ENCODE measurements around the gene TESK2. TPM values are rescaled to one million over a fixed set of nuclear protein-coding genes. Genes with fewer than 3 reads are reported as not detected.

The TESK2 gene, protein sequence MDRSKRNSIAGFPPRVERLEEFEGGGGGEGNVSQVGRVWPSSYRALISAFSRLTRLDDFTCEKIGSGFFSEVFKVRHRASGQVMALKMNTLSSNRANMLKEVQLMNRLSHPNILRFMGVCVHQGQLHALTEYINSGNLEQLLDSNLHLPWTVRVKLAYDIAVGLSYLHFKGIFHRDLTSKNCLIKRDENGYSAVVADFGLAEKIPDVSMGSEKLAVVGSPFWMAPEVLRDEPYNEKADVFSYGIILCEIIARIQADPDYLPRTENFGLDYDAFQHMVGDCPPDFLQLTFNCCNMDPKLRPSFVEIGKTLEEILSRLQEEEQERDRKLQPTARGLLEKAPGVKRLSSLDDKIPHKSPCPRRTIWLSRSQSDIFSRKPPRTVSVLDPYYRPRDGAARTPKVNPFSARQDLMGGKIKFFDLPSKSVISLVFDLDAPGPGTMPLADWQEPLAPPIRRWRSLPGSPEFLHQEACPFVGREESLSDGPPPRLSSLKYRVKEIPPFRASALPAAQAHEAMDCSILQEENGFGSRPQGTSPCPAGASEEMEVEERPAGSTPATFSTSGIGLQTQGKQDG
- total RNA-seq: 2.3 and 2.5 TPM in 2 replicates

DNA sequence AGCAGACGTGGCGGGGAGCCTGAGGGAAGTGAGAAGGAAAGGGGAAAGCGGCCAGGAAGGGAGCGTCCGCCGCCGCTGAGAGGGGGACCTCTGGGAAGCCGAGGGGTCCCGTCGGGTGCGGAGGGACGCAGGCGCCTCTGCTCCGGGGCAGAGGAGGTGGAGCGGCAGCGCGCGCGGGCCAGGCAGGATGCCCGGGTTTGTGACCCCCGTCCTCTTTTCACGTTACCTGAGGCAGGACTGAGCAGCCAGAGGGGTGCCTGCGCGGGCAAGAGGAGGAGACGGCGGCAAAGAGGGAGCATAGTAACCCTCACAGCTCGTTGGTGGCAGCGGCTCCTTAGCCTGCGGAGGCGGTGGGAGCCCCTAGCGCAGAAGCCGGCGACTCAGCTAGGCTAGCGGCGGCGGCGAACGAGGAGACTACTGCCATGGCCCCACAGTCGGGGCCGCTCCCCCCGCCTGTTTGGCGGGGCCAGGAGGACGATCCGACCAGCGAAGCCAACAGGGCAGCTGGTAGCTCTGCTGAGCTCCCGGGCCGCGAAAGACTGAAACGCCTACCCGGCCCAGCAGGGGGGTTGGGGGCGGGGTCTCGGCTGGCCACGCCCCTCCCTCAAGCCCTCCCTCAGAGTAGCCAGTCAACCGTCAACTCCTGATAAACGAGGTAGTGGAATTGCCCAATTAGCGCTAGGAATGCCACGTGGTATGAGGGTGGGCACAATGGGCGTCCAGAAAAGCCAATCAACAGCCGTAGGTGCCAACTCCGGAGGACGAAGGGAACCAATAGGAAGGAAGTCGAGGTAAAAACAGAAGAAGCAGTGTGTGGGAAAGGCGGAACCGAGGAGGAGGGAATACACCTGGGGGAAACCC lies at the start of gene TESK2:
TESK2 (minus strand) TSS at position 538 of the 861 bp plus-strand sequence. CDS start 33,378 bp downstream, outside the sequence.

DNA sequence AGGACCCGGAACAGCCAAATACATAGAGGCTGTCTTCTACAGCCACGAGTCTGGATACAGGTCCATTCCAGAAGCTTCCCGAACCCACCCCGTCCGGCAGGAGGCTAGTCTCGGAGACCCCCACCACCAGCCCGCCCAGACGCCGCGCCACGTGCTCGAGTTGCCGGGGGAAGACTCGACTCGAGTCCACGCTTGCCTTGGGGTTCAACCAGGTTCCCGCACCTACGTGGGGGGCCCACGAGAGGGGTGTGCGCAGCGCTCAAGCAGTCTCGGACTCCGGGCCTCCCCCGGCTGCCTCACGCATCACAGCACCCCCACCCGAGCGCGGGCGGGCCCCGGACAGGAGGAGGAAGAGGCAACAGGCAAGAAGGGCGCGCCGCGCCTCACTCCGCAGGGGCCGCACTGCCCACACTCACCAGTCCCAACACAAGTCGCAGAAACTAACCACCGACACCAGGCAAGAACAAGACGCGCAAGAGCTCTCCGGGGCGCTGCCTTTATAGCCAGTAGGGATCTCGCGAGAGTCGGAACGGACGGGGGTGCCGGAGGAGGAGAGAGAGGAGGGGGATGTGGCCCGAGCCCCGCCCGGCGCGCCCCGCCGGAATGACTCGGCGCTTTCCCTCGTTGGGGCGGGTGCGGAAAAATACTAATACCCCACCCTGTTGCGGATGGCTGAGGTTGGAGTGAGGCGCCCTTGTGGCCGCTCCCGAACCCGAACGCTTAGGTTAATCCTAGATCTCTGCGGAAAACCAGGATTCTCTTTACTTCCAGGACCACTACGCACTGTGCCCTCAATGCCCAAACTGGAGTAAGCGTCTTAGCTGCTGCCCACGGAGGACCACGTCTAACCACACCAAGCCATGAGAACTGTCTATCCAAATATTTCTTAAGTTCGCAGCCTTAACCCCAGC lies 30.7 kb upstream of the TESK2 start, which contains the start of gene PRDX1:
PRDX1 (minus strand) TSS at position 472 of the 911 bp plus-strand sequence. CDS start 2,841 bp downstream, outside the sequence.

DNA sequence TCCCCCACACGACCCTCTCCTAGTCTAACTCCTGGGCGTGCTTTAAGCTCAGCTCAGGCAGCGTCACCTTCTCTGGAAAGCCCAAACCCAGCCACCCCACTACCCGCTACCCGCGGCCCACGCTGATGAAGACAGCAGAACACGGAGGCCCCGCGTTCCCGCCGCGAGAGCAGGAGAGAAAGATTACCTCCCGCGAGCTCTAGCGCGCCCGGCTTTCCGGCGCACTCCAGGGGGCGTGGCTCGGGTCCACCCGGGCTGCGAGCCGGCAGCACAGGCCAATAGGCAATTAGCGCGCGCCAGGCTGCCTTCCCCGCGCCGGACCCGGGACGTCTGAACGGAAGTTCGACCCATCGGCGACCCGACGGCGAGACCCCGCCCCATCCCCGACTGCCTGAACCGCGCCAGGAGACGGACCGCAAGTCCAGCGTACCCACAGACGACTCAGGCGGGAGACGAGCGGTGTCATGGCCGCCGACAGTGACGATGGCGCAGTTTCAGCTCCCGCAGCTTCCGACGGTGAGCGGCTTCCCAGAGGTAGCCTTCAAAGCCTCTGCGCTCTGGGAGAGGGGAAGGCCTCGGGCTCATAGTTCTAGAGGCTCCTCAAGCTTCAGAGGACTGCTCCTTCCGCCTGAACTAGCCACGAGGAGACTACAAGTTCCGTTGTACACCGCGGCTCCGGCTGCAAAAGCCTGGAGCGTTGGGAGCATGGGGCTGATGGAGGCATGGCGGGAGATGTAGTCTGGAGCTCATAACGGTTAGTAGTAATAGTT lies 151.0 kb downstream of the TESK2 start, which contains the start of the genes MUTYH and TOE1:
MUTYH (minus strand) TSS at position 652 of the 770 bp plus-strand sequence. CDS start 5,935 bp downstream, outside the sequence.
TOE1 (plus strand) TSS at position 382 of the 770 bp plus-strand sequence; CDS start at position 465, 83 bp downstream.

DNA sequence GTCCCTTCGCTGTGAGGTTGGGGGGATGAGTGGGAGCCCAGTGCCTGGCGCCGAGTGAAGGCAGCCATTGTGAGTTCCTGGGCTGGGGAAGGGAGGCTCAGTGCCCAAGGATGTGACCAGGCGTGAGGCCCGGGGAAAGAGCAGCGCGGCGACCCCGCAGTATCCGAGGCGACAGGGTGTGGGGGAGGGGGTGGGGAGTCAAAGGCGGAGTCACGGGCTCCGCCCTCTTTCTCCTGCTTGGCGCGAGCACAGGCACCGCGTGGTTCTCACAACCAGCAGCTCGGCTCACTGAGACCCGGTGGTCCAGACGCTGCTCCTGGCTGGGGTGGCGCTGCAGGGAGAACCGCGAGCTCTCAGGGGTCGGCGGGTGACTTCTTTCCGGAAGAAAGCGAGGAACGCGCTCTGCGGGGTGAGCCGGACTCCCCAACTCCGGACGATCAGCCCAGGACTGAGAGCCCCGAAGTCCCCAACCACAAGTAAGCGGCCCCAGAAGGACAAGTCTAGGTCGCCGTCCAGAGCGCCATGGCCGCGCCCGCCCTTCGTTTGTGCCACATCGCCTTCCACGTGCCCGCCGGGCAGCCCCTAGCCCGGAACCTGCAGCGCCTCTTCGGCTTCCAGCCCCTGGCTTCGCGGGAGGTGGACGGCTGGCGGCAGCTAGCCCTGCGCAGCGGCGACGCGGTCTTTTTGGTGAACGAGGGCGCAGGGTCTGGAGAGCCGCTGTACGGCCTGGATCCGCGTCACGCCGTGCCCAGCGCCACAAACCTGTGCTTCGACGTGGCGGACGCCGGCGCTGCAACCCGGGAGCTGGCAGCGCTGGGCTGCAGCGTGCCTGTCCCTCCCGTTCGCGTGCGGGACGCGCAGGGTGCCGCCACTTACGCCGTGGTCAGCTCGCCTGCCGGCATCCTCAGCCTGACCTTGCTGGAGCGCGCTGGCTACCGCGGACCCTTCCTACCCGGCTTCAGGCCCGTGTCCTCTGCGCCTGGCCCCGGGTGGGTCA lies 164.0 kb downstream of the TESK2 start, which contains the start of gene HPDL:
HPDL (plus strand) TSS at position 269 of the 997 bp plus-strand sequence; CDS start at position 523, 254 bp downstream.

Other genes with a start within 250 kb of the TESK2 start
- 0.50 and 0.73 TPM in 2 replicates for gene HPDL, start 164.3 kb downstream of the TESK2 start, total RNA-seq
- gene TOE1, start 151.0 kb downstream of the TESK2 start, total RNA-seq: 9.4 and 14.8 TPM in 2 replicates
- gene MUTYH, start 150.7 kb downstream of the TESK2 start, total RNA-seq: 16.7 and 22.3 TPM in 2 replicates
- gene CCDC163, start 8.9 kb upstream of the TESK2 start, total RNA-seq: 0.50 and 0.73 TPM in 2 replicates
- 1.6 and 2.8 TPM in 2 replicates for gene MMACHC, start 9.1 kb upstream of the TESK2 start, total RNA-seq
- 436 and 653 TPM in 2 replicates for gene PRDX1, start 30.7 kb upstream of the TESK2 start, total RNA-seq
- gene AKR1A1, start 59.7 kb upstream of the TESK2 start, total RNA-seq: 102 and 133 TPM in 2 replicates
- 23.0 and 60.4 TPM in 2 replicates for gene NASP, start 92.9 kb upstream of the TESK2 start, total RNA-seq
- 0.99 and 1.6 TPM in 2 replicates for gene CCDC17, start 132.9 kb upstream of the TESK2 start, total RNA-seq
- 73.3 and 98.5 TPM in 2 replicates for gene GPBP1L1, start 195.4 kb upstream of the TESK2 start, total RNA-seq
- gene TMEM69, start 197.0 kb upstream of the TESK2 start, total RNA-seq: 11.2 and 13.2 TPM in 2 replicates